DMS53 (cell line): ENCODE measurements around the gene CREB5.
A peak's percentile ranks its signal among the peaks of the same experiment; 100 is the strongest.

Experiments
- DNase-seq: peaks from one replicate; lab custom pipeline; 2025; lab: John Stamatoyannopoulos, UW

CREB5 gene

DNA sequence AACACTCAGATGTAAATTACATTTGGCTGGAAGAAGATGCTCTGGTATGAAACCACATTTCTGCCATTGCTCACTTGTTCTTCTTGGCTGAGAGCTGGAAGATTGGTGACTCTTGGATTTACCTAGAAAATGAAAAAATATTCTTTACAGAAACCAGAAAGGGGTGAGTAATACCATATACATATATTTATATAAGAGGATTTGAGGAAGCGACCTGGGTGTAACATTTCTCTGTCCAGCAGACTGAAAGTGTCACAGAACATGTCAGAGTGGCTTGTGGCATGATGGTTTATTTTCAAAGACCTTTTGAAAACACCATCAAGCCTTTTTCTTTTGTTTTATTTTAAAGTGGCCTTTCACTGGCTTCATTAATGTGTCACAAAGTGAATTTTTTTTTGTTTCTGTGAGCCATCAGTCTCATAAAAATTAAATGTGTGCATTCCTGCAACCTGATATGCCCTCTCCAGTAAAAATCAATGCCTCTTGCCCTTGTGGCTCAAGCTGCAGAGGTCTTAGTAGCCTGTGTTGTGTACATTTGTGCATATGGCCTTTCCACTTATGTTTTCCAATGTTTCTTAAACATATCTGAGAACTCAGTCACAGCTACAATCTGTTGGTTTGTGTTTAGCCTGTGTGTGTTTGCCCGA, 23.5 kb downstream of the CREB5 start:
- peak; percentile 65 for DNase-seq

DNA sequence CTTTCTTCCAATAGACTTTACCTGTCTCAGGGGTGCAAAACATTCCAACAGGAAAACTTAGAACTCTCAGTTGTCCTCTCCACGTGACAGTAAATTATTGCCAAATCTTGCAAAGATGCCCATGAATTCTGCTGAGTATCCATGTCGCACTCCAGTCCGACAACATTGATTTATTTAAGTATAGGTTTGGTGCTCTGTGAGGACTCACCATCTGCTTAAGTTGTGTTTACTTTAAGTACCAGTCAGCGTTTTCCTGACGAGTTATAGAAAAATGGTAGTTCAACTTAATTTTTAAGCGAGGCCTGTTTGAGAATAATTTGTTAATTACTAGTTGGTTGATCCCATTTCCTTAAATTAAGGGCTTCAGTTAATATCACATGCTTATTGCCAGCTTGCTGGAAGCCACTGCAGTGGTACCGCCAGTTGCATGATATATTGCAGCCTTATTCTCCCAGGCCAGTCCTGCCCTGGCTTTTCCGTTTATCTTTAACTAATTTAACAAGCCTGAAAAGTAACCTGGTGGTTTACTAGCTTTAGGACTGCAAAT, 27.8 kb downstream of the CREB5 start:
- no peak for DNase-seq

DNA sequence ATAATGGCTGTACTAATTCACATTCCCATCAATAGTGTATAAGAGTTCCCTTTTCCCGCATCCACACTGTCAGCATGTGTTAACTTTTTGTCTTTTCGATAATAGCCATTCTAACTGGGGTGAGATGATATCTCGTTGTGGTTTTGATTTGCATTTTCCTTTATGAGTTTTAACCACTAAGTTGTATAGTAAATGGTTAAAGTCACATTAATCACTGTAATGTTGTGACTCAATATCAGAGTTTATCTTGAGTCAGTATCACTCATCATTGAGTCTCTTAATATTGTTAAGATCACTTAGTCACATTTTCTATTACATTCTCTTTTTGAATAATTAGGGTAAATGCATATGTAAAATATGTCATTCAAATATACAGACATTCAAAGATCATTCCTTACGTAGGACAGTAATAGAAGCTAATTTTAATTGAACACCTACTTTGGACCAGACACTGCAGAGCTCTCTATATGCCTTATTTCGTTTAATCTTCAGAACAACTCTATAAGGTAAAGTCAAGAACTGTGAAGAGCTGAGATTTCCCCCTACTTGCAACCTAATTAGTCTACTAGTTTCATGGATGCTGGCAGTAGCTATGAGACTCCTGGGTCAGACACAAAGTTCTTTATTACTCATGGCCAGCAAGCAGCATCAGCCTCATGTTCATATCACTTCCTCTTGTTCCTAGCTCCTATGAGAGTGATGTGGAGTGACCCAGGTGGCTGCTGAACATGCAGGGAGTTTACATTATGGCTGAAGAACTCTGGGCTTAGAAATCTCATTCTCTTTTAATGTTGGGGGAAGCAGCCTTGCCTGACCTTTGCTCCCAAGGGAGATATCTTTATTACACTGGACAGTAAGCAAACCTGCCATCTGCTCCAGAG, 30.5 kb downstream of the CREB5 start:
- DNase-seq, result peak; percentile 23

DNA sequence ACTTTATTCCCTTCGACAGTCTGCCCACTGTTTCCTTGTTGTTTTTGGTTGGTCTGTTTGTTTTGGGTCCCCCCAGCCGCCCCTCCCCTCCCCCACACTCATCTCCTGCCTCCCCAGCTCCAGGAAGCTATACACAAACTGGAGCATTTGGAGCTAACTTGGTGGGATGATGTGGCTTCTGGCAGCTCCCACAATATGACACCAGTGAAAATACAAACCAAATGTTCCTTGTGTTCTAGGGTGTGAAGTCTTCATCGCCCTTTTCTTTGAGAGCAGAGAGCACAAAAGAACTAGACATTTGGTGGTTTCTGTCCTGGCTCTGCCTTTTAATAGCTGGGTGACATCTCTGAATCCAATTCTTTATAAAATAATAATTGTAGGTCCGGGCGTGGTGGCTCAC, 33.8 kb downstream of the CREB5 start:
- DNase-seq, result no peak

DNA sequence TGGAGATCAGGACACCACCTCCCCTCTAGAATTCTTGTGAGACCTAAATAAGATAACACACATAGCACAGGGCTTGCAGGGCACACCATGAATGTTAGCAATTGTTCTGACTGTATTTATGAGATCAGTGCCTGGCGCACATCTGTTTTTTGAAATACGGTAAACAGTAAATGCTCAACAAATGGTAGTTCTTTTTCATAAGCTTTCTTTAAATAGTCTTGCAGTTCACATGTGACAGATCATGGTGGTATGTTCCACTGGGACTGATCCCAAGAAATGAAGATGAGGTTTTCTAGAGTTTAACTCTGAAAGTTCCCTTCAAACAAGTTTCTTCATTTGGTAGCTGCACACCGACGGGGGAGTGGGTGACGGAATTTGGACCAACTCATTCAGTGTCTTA, 34.8 kb downstream of the CREB5 start:
- no peak for DNase-seq

DNA sequence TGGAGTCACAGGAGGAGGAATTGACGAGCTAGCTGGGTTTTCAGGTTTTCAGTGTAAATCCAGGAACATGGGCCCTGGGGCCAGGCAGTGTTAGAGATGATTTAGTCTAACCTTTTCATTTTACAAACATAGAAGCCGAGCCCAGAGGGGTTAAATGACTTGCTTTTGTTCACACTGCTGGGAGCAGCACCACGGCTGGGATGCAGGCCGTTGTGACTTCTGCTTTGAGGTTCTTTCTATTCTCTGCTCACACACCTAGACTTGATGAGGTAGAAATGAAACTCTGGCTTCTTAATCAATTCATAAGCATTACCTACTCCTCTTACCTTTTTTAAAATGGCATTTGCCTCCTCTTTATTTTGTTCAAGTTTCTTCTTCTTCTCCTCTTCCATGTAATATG, 36.4 kb downstream of the CREB5 start:
- DNase-seq, result no peak

DNA sequence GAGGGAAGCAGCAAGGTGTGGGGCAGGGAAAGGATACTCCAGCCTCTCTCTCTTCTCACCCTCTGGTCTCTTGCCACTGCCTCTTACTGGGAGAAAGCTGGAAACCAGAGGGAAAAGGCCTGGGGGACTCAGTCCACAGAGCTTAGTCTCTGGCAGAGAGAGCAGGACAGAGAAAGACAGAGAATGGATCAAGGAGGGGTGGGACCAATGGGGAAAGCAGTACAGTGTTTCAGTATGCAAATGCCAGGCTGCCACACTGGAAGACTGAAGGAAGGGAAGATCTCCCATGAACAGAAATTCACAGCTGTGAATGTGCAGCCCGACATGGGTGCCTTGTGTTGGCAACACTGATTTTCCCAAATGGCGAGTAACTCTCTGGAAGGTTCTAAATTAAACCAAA, 40.4 kb downstream of the CREB5 start:
- no peak for DNase-seq

DNA sequence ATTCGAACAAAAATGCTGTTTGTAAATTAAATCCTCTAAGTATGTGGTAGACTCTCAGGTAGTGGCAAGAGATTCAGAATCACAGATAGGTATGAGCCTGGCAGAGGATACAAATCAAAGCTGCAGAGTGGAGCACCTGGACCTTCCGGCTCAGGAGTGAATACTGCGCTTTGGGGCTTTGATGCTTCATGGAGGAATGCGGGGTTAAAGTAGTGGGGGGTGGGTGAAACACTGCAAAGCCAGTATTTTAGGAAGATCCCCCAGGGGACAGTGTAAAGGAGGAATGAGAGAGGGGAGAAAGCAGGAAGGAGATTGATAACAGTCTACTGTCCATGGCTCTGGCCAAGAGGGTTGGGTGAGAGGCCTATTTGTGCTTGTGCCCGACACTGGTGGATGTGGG, 43.2 kb downstream of the CREB5 start:
- no peak for DNase-seq

DNA sequence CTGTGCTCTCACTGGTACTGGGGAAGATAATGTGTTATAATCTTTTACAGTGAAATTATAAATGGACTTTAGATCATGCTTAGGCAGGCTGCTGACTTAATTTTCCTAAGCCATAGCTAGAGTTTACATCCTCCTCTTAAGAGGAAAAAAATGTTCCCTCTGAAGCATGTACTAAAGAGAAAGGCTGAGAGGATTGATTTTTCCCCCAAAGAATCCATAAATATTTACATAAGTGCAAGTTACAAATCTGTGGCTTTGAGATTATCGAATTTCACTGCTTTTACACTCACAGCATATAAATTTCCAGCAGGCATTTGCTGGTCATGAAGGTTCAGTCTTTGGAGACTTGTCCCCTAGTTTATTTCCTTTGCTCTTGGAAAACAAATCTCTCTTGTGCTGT, 43.7 kb downstream of the CREB5 start:
- no peak for DNase-seq

DNA sequence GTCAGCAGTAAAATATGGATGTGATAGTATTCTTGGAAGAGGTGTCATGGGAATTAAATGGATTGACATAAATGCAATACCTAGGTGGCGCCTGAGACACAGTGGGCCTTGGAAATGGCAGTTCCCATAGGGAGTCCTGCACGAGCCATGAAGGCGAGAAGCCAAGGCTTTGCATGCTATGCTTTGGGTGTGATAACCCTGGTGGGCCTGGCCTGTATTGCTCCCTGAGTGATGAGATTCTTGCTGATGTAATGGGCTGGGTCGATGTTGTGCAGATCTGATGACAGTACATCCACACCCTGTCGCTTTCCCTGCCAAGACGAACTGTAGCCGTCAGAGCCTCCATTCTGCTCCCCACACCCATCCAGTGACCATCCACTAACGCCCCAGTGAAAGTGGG, 46.4 kb downstream of the CREB5 start:
- DNase-seq, result peak; percentile 46

DNA sequence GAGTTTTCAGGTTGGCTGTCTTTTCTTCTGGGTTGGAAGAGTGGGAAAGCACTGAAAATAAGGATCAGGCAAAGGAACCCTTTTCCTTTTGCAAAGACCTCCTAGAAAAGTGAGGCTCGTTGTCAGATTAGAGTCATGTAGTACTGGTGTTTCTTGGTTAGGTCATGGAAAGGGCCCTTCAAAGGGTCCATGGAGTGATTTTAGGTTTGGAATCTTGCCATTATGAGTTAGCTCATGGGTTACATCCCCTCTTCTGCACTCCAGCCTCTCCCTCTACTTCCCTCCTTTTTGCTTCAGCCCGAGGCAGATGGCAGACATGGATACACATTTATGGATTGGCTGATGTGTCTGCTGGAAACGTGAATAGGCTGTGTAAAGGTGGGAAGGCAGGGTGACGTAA, 47.0 kb downstream of the CREB5 start:
- DNase-seq, result no peak

DNA sequence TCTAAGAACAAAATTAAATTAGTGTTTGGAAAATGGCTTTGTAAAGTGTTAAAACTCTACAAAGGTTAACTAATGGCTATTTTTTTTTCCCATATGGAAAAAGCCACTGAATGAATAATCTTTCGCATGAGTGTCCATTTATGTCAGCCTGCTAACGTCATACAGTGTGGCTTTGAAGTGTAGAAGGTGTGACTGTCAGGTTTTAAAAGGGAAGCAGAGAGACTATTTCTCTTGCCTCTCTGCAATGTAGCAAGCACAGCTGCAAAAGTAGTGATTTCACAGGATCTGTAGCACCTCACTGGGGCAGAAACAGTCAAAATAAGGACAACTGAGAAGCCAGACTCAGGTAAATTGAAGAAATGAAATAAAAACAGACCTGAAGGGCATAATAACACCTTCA, 53.4 kb downstream of the CREB5 start:
- no peak for DNase-seq

DNA sequence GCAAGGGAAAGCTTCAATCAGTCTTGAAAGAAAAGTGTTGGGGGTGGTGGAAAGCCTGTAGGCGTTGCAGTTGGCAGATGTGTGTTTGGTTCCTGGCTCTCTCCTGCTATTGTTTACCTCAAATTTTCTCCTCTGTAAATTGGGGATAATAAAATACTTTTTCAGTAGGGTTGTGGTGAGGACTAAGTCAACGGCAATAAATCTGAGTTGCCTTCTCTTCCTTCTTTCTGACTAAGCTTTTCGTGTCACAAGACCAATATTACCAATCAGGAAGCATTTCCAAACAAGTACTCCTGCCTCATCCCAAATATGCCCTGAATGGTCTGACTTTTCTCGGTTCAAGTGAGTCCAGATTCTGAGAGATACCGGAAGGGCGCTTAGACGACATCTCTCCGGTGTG, 54.0 kb downstream of the CREB5 start:
- DNase-seq, result no peak

DNA sequence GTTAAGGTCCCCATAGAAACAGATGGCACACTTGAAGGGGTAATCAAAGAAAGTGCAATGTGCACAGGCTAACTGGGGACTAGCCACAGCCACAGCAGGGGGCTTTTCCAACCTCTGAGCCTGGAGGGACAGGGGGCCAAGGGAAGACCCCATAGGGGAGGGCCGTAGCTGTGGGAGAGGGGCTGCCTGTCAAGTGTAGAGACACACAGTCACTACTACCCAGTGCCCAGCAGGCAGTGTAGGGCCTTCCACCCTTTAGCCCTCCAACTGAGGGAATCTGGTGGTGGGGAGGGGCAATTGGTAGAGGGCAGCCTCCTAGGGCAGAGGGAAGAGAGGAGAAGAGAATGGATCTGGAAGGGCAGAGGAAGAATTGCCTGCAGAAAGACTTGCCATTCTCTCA, 54.6 kb downstream of the CREB5 start:
- DNase-seq, result no peak

DNA sequence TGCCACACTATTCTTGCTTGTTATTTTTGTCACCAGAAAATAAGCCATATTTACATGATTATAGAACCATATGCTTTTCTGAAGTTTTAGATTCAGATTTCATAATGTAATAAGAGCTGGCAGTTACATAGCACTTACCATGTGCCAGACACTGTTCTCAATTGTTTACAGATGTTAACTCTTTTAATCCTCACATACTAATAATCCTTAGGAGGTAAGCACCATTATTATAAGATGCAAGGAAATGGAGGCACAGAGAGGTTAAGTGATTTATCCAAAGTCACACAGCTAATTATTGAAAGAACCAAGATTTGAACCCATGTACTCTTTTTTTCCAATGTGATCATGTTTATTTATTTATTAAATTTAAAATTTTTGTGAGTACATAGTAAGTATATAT, 57.2 kb downstream of the CREB5 start:
- DNase-seq, result no peak

DNA sequence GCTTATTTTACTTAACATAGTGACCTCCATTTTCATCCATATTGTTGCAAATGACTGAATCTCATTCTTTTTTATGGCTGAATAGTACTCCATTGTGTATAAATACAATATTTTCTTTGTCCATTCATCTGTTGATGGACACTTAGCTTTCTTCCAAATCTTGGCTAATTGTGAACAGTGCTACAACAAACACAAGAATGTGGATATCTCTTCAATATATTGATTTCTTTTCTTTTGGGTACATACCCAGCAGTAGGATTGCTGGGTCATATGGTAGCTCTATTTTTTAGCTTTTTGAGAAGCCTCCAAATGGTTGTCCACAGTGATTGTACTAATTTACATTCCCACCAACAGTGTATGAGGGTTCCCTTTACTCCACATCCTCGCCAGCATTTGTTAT, 58.0 kb downstream of the CREB5 start:
- DNase-seq, result no peak

DNA sequence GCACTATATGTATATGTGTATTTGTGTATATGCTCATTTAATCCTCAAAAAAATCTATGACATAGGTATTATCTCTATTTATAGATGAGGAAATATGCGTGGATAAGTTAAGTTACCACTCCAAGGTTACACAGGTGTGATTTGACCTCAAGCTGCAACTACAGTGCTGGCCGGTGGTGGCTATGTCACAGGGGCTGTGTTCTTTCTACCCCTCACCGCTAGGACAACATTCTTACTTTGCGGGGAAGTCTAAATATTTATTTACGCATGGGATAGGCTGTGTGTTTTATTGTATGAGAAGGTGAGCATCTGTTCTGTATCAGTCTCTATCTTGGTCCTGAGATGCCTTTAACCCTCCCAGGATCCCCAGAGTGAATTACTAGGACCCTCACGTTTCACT, 60.0 kb downstream of the CREB5 start:
- DNase-seq, result no peak

DNA sequence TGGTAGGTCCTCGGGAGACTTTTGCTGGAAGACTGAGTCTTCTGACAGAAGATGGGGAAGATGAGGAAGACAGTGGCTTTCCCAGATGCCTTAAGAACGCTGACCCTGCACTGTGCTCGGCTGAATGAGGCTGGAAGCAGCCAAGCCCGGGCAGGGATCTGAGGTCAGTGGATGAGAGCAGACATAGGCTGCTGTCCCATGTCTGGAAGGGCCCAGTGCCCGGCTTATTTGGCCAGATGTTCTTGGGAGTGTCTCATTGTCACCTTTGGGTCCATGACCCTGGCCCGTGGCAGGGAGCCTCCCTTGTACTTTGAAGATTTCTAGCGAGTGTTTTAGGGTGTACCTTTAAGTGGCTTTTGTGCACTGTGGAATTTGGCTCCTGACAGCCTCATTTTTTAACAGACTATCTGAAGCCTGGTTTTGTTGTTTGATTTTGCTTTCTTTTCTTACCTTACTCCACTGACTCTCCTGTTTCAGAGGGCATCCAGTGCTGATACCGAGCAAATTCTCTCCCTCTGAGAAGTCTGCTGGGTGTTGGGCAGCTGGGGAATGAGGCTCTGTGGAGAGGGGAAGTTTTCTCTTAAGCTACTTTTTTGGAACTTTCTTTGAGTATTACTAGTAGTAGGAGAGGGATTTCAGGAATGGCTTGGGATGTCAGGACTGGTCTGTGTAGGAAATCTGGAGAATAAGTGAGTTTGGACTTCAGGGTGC, 61.4 kb downstream of the CREB5 start:
- no peak for DNase-seq

DNA sequence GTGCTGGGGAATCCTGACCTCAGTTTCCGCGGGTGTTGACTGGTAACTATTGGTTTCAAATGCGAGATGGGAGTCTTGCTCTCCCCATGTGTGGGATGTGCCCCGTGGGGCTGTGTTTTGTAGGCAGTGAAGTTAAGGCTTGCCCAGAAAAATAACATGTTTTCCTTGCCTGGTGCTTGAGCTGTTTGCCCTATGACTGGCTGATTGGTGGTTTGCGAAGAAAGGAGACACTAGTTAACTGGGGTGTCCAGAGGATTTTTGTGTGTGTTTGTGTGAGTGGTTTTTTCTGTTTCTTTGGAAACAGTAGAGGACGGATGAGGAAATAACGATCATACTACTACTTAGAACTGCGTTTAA, 61.9 kb downstream of the CREB5 start:
- DNase-seq, result no peak

DNA sequence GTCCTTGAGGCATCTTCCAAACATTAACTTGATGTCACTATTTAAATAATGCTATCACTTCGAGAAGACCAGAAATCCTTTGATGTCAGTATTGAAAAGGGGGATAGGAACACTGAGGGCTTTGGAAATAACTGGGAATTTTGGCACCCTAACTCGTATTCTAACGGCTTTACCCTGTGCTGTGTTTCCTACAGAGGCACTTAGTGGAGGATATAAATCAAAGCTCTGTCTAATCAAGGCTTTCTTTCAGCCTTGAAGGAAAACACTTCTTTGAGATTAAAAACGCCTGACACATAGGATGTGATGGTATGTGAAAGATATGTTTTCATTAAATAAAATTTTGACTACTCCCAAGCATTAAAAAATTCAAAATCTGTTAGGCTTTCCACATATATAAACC, 62.3 kb downstream of the CREB5 start:
- no peak for DNase-seq

DNA sequence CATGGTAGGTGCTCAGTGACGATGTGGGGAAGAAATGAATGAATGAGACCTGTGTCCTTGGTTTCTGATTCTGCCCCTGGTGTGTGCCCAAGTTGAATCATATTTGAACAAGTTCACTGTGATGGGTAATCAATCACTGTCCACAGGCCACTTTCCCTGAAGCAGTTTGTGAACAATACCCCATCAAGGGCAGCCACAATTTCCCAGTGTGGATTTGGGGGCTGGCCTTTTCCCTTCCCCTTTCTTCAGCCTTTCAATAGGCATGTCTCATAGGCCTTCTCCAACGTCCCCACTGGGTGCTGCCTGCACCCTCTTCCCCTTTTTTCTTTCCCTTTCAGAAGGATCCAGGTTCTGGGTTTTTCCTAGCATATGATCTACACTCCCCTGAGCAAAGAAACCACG, 64.7 kb downstream of the CREB5 start:
- no peak for DNase-seq

DNA sequence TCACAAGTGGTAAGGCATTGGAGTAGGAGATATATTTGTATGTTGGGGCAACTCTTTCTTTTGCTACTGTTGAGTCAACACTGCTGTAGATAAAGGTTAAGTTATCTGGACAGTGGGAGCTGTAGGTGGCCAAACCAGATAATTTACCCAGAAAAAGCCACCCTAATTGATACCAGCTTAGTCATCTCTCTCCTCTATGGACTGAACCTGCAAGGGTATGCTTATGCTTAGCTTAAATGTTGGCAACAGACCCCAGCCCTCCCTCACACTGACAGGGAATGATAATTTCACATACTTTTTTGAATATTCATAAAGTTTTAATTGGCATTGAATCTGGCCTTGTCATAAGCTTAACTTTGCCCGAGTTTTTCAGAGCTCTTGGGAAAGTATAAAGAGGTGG, 66.3 kb downstream of the CREB5 start:
- DNase-seq, result no peak

DNA sequence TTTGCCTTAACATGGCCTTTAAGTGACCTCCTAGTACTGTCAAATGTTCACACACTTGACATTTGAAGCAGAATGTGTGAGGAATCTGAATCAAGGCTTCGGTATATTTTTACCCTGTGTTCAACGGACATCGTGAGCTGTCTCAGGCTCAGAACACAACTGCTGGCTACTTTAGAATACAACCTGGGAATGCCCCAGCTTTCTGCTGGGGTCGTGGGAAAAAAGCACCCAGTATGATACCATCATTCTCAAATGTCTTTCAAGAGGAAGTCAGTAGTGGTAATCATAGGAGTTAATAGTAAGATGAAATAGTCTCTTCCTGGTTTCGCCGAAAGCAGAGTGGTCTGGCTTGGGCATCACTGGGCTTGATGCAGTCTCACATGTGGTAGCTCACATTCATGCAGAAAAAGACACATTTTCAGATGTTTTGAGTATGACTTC, 67.2 kb downstream of the CREB5 start:
- no peak for DNase-seq
